ENCODE data around the gene RFX8.
"Not testable (repeated sequence)": the region's sequence is repeated elsewhere in the genome, so short reads cannot be mapped to it uniquely, and the experiment has no call there.

The RFX8 gene

GRCh38 chr2:101360232-101360631 is 114.7 kb downstream of the RFX8 start:
- no peak for DNase-seq (ENCODE audit: extremely low spot score, insufficient read length, low read depth)
- no peak for FAIRE-seq

- no peak for FAIRE-seq
- no peak for DNase-seq (ENCODE audit: extremely low spot score, insufficient read length, low read depth)
Observed at GRCh38 chr2:101359410-101359954, 115.4 kb downstream of the RFX8 start.

- no peak for FAIRE-seq
- DNase-seq (ENCODE audit: extremely low spot score, insufficient read length, low read depth) = no peak
Observed at GRCh38 chr2:101357376-101357775, 117.5 kb downstream of the RFX8 start.

GRCh38 chr2:101356521-101356920 is 118.4 kb downstream of the RFX8 start:
- DNase-seq (ENCODE audit: extremely low spot score, insufficient read length, low read depth) (no peak), FAIRE-seq (no peak)

- DNase-seq (ENCODE audit: extremely low spot score, insufficient read length, low read depth) (no peak), FAIRE-seq (no peak)
Observed at GRCh38 chr2:101356055-101356454, 118.9 kb downstream of the RFX8 start.

GRCh38 chr2:101355401-101356054 is 119.4 kb downstream of the RFX8 start:
- FAIRE-seq = no peak
- no peak for DNase-seq (ENCODE audit: extremely low spot score, insufficient read length, low read depth)

- no peak for DNase-seq (ENCODE audit: extremely low spot score, insufficient read length, low read depth)
- no peak for FAIRE-seq
Observed at GRCh38 chr2:101354420-101355311, 120.2 kb downstream of the RFX8 start.

GRCh38 chr2:101352631-101353030 is 122.3 kb downstream of the RFX8 start:
- not testable (repeated sequence) for FAIRE-seq; DNase-seq (ENCODE audit: extremely low spot score, insufficient read length, low read depth)

GRCh38 chr2:101351207-101351606 is 123.7 kb downstream of the RFX8 start:
- FAIRE-seq (no peak), DNase-seq (ENCODE audit: extremely low spot score, insufficient read length, low read depth) (no peak)

GRCh38 chr2:101349893-101350662 is 124.8 kb downstream of the RFX8 start:
- FAIRE-seq = no peak
- no peak for DNase-seq (ENCODE audit: extremely low spot score, insufficient read length, low read depth)

- no peak for DNase-seq (ENCODE audit: extremely low spot score, insufficient read length, low read depth)
- FAIRE-seq = no peak
Observed at GRCh38 chr2:101348883-101349282, 126.0 kb downstream of the RFX8 start.
